SK-N-MC (cell line): ENCODE results near the gene DHX30.
"Not testable (repeated sequence)": the region's sequence is repeated elsewhere in the genome, so short reads cannot be mapped to it uniquely, and the experiment has no call there.

Experiments
- DNase-seq: peaks from one replicate; pipeline ENCODE4 v3.0.0-alpha.2; 2011; ENCODE audit warnings: low read depth, low spot score
- H3K27ac ChIP-seq: fragments of 200-600 bp; sonication (generic); 2 replicates; pipeline ENCODE4 v1.5.1; 2016; ENCODE audit warnings: mixed run types
- H3K36me3 ChIP-seq: fragments of 200-600 bp; sonication (generic); 2 replicates; pipeline ENCODE4 v1.6.1; 2017; ENCODE audit warnings: antibody characterized with exemption, low read length, mixed read lengths; ENCODE audit not compliant: insufficient read depth
- H3K4me3 ChIP-seq: fragments of 200-600 bp; sonication (generic); 2 replicates; pipeline ENCODE4 v1.5.1; 2016
- H3K9ac ChIP-seq: fragments of 200-600 bp; sonication (generic); 2 replicates; pipeline ENCODE4 v1.8.0; 2017; ENCODE audit warnings: mixed run types, mixed read lengths; ENCODE audit not compliant: insufficient read length
- H3K9me3 ChIP-seq: fragments of 200-600 bp; sonication (generic); 2 replicates; pipeline ENCODE4 v1.6.1; 2017; ENCODE audit warnings: low read depth, mild to moderate bottlenecking, antibody characterized with exemption, low read length, moderate library complexity, mixed read lengths
- EZH2 ChIP-seq: fragments of 200-600 bp; sonication (generic); IDR thresholded peaks from one replicate; pipeline ENCODE4 v1.6.1; 2017; ENCODE audit warnings: antibody characterized with exemption
- FOXP2 ChIP-seq: optimal IDR thresholded peaks from 2 replicates; pipeline ENCODE3; 2011; ENCODE audit warnings: mild to moderate bottlenecking, moderate library complexity; ENCODE audit not compliant: insufficient read depth; ENCODE audit errors: extremely low read length, control extremely low read depth
- POLR2AphosphoS5 ChIP-seq: IDR thresholded peaks from 2 replicates; pipeline ENCODE4 v1.6.1; 2012; ENCODE audit warnings: mild to moderate bottlenecking, low read depth, low read length, borderline replicate concordance

Gene DHX30

GRCh38 chr3:47884603-47885002 lies 81.7 kb downstream of the DHX30 start:
- H3K36me3 ChIP-seq, result peaks cover 15% of the 10 kb centered on the region
- no peak overlapping the region for H3K27ac ChIP-seq
- no peak for TF ChIP-seq EZH2
- TF ChIP-seq POLR2AphosphoS5, result no peak
- H3K9ac ChIP-seq, result no peak overlapping the region
- no peaks in the 10 kb centered on the region for H3K9me3 ChIP-seq
- H3K4me3 ChIP-seq, result no peak overlapping the region
- DNase-seq, result no peak

GRCh38 chr3:47885168-47885567 lies 82.2 kb downstream of the DHX30 start:
- DNase-seq, result no peak
- peaks cover 19% of the 10 kb centered on the region for H3K36me3 ChIP-seq
- H3K27ac ChIP-seq, result no peak overlapping the region
- no peak overlapping the region for H3K4me3 ChIP-seq
- TF ChIP-seq POLR2AphosphoS5, result no peak
- no peak overlapping the region for H3K9ac ChIP-seq
- no peaks in the 10 kb centered on the region for H3K9me3 ChIP-seq

GRCh38 chr3:47887991-47888390 lies 85.1 kb downstream of the DHX30 start:
- peaks cover 20% of the 10 kb centered on the region for H3K36me3 ChIP-seq
- DNase-seq, result not testable (repeated sequence)

DNA sequence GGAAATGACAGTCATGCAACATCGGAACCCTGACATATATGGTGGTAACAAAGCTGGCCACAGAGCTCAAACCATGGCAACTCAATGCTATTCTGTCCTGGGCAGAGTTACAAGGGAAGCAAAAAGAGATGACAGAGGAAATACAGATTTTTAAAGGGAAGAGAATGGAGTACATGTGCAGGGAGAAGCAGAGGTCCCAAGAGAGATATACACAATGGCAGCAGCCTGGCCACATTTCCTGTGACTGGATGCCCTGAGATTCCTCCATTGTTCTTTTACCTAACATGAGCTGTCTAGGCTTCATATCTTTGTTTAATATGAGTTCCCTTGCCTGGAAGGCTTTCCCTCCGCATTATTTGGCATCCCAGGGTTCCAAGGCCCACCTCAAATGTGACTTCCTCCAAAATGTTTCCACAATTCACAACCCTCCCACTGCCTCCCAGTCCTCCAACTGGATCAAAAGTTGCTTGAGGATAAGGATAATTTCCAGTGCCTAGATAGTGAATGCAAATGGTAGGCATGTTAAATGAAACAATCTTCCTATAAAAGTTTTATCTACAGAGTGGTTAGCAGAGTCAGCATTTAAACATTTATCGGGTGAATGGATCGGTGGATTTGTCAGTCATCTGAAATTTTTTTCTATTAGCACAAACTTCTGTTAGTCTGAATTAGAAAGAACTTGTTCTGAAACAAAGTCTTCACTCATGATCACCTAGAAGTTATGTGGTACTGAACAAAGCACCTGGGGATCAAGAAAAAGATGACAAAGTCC lies 86.2 kb downstream of the DHX30 start:
- H3K9ac ChIP-seq, result no peak overlapping the region
- peaks cover 20% of the 10 kb centered on the region for H3K36me3 ChIP-seq
- peak overlapping the region; percentile 71; the same call in 1 of the 2 replicates for H3K27ac ChIP-seq
- no peak for DNase-seq
- TF ChIP-seq POLR2AphosphoS5 (no peak), FOXP2 (no peak), EZH2 (no peak)
- no peak overlapping the region for H3K4me3 ChIP-seq
- H3K9me3 ChIP-seq, result no peaks in the 10 kb centered on the region

More at GRCh38 chr3:47887991-47888390, 85.1 kb downstream of the DHX30 start:
- H3K9me3 ChIP-seq, H3K9ac ChIP-seq, H3K4me3 ChIP-seq, H3K27ac ChIP-seq: not testable (repeated sequence)

DNA sequence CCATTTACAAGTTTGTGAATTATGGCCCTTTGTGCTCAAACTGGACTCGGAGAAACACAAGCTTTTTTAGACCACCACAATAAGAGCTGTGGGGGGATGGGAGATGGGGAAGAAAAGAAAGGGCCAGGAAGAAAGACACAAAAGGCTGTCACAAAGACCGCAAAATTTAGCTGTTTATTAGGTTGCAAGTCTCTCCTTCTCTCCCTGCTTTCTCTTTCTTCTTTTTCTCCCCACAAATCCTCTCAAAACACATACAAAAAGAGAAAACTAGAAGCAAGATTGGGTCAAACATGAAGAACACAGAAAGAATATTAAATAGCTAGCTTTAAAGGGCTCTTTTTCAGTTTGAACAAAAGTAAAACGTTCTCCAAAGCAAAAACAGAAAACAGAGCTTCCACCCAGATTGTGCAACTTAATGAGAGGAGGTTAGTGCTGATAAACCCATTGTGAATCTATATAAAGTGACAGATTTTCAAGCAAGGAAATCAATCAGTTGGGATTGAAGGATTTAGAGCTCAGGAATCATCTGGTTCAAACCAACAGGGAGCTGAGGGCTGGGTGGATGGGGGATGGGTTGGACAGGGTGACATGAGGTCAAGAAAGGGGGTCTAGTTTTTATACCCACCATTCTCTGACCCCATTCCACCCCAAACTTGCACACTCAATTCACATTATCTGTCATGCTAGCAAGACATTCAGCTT lies 87.3 kb downstream of the DHX30 start:
- H3K36me3 ChIP-seq, result peaks cover 17% of the 10 kb centered on the region
- H3K9ac ChIP-seq, result no peak overlapping the region
- no peak overlapping the region for H3K4me3 ChIP-seq
- TF ChIP-seq FOXP2 (no peak), EZH2 (no peak), POLR2AphosphoS5 (no peak)
- no peak for DNase-seq
- no peaks in the 10 kb centered on the region for H3K9me3 ChIP-seq
- H3K27ac ChIP-seq, result peak overlapping the region; percentile 71

- Histone ChIP-seq H3K9ac (no peak overlapping the region), H3K9me3 (no peaks in the 10 kb centered on the region), H3K27ac (peak overlapping the region; percentile 36; the same call in 1 of the 2 replicates), H3K4me3 (no peak overlapping the region), H3K36me3 (peaks cover 17% of the 10 kb centered on the region)
- no peak for DNase-seq
- TF ChIP-seq EZH2, result no peak
These were observed 88.1 kb downstream of the DHX30 start for GRCh38 chr3:47890828-47891612.

GRCh38 chr3:47891613-47892005 lies 88.7 kb downstream of the DHX30 start:
- Histone ChIP-seq H3K36me3 (peaks cover 17% of the 10 kb centered on the region), H3K9ac (no peak overlapping the region), H3K9me3 (no peaks in the 10 kb centered on the region), H3K27ac (no peak overlapping the region), H3K4me3 (no peak overlapping the region)
- no peak for DNase-seq
- TF ChIP-seq EZH2 (no peak), FOXP2 (no peak), POLR2AphosphoS5 (no peak)

DNA sequence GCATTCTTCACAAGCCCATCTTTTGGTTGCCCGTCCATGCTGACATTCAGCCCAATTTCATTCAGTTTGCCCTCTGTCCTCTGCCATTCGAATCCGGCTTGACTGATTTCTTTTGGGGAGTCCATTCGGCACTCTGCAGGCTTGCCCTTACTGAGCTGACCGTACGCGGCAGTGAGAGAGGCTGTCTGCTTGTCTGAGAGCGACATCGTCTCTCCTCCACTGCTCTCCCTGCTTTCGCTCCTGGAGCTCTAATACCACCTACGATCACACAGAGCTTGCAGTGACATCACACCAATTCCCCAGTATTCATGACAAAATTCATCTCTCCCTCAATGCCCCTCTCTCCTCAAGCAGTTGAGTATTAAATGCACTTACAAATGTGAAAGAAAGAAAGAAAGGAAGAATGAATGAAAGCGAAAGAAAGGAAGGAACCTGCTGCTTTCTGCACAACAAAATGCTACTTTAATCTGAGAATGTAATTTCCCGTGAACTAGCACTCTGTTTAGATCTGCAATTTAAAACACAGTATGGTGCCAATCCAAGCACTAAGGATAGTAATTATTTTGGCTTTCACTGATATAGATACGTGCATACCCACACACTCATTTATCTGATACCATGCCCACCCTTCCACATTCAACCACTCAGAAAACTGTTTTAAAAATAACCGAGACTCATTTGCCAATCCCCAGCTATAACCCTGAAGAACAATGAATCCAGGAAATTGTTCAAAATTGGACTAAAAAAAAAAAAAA lies 89.5 kb downstream of the DHX30 start:
- no peak overlapping the region for H3K27ac ChIP-seq
- H3K9me3 ChIP-seq, result no peaks in the 10 kb centered on the region
- H3K4me3 ChIP-seq, result no peak overlapping the region
- DNase-seq, result no peak
- TF ChIP-seq EZH2 (no peak), POLR2AphosphoS5 (no peak), FOXP2 (no peak)
- H3K36me3 ChIP-seq, result peaks cover 17% of the 10 kb centered on the region
- no peak overlapping the region for H3K9ac ChIP-seq
